Adrenal gland (tissue), 12 donors: ENCODE data around the gene TMEM141. TPM values are rescaled to one million over a fixed set of nuclear protein-coding genes. Genes with fewer than 3 reads are reported as not detected.
"Not testable (repeated sequence)": the region's sequence is repeated elsewhere in the genome, so short reads cannot be mapped to it uniquely, and the experiment has no call there.

Experiments
- DNase-seq, 7 donors: peaks; one replicate each; pipeline ENCODE4 v3.0.0-alpha.2; 2019 to 2020
- H3K27ac ChIP-seq, 5 donors: fragments of 200-600 bp; sonication (generic) in 4 of 5; 1 replicate in 3 of 5; 2 replicates in 2 of 5; pipeline versions ENCODE4 v1.5.1 to v1.8.0; 2016 to 2020; ENCODE audit warnings: mild to moderate bottlenecking in 1 of 5
- H3K27me3 ChIP-seq: fragments of 200-600 bp; 2 replicates; pipeline ENCODE4 v1.8.0; 2021
- H3K36me3 ChIP-seq, 2 donors: fragments of 200-600 bp; replicated peaks in 1 of 2; 1 replicate in 1 of 2; 2 replicates in 1 of 2; pipeline versions ENCODE4 v1.5.1 to v1.8.0; 2018 to 2022
- H3K4me1 ChIP-seq, 2 donors: fragments of 200-600 bp; replicated peaks in 1 of 2; 1 replicate in 1 of 2; 2 replicates in 1 of 2; pipeline versions ENCODE4 v1.5.1 to v1.8.0; 2018 to 2021
- H3K4me3 ChIP-seq, 4 donors: fragments of 200-600 bp; sonication (generic) in 3 of 4; one replicate each; pipeline ENCODE4 v1.5.1; 2016 to 2018
- H3K9me3 ChIP-seq, 3 donors: fragments of 200-600 bp; sonication (generic) in 1 of 3; replicated peaks in 1 of 3; 1 replicate in 2 of 3; 2 replicates in 1 of 3; pipeline versions ENCODE4 v1.5.1 to v1.8.0; 2016 to 2021
- POLR2A ChIP-seq, 2 donors: fragments of 450-650 bp; IDR thresholded peaks; one replicate each; pipeline ENCODE4 v1.6.1; 2017; ENCODE audit warnings: antibody characterized with exemption in 2 of 2, mild to moderate bottlenecking in 2 of 2, moderate library complexity in 1 of 2
- WGBS, 4 donors: extraction: QIAGEN DNeasy Blood & Tissue Kit in 2 of 4; methylation state at CpG; one replicate each; pipeline versions ENCODE4 v1.1.5 to v1.1.7; 2013 to 2017; 5-methylcytosine and 5-hydroxymethylcytosine counted together
- intact Hi-C, 2 donors: fragments of 100-400 bp; cut with DNase I; formaldehyde crosslinking; loops; one replicate each; pipeline versions ENCODE4 v1.14.1 to v1.15.0; 2022 to 2023
- polyA plus RNA-seq, 3 donors: library from polyadenylated mRNA; stranded (reverse); fragments of 200-250 nt in 2 of 3; fragments of 350-450 nt in 1 of 3; fragmentation: Illumina TruSeq in 1 of 3; extraction: RNeasy Lipid Tissue Mini Kit (QIAGEN cat#74804) in 1 of 3; gene quantifications; one replicate each; pipeline ENCODE4 v1.2.3, GENCODE V29; 2013 to 2014
- total RNA-seq, 9 donors: library from RNA; depleted of rRNA in 4 of 9; stranded (reverse); fragments of >200 nt in 4 of 9; fragments of 120-200 nt in 1 of 9; fragmentation: NEBNext Ultra II Directional in 1 of 9; extraction: Animal tissue kit (Norgen Biotek cat#: 25700) in 1 of 9; gene quantifications; one replicate each; pipeline versions ENCODE4 v1.1.0 to v1.2.4, GENCODE V29; 2013 to 2023
- TF ChIP-seq, protein P1 (sequence below), 6 experiments: fragments of 450-650 bp in 4 of 6; fragments of 200-600 bp in 2 of 6; sonication (generic) in 1 of 6; IDR thresholded peaks; 1 replicate in 5 of 6; 2 replicates in 1 of 6; pipeline versions ENCODE4 v1.5.1 to v1.8.0; 2016 to 2021; ENCODE audit warnings: antibody characterized with exemption in 6 of 6, mild to moderate bottlenecking in 2 of 6, moderate library complexity in 1 of 6
- donor health status: healthy with polysubstance abuse.
- donor health status: Bipolar disorder and iron deficiency.
- donor health status: DM: yes; HTN: yes; CAD: no.
- donor health status: DM: no; HTN: no; CAD: no.
- donor health status: DM: no; HTN: no; CAD: no.
- donor health status: DM: yes; HTN: yes; CAD: no.

Gene TMEM141
- total and polyA plus RNA-seq, 12 donors = 31.3 to 94.8 (median 58.9) TPM

DNA sequence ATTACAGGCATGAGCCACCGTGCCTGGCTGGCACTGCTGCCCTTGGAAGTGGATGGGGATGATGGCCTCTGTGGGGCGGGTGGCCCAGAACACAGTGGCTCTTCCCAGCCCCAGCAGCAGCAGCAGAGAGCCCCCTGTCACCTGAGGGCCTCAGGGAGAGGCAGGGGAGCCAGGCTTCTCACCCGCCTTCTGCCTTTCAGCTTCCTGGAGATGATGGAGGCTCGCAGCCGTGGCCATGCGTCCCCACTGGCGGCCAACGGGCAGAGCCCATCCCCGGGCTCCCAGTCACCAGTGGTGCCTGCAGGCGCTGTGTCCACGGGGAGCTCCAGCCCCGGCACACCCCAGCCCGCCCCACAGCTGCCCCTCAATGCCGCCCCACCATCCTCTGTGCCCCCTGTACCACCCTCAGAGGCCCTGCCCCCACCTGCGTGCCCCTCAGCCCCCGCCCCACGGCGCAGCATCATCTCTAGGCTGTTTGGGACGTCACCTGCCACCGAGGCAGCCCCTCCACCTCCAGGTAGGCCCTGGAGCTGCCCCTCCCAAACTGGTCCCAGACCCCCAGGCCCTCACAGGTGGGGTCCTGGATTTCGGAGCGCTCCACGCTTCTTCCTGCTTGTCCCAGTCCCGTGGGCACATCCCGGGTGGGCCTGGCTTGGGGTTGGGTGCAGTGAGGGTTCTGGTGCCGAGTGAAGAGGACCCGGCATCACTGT, 46.2 kb downstream of the TMEM141 start:
- peak in 2 of 7 donors; percentile 4 to 14 for DNase-seq
- Histone ChIP-seq H3K27me3 (no peaks in the 10 kb centered on the region), H3K4me1 (peaks cover 13 to 17% of the 10 kb centered on the region in 2 donors), H3K9me3 (no peaks in the 10 kb centered on the region), H3K36me3 (peaks cover 0 to 19% of the 10 kb centered on the region in 2 donors), H3K27ac (no peak overlapping the region), H3K4me3 (no peak overlapping the region)
- intact Hi-C loops = no loop called here
- no peak for TF ChIP-seq POLR2A (IDR thresholded peaks at IDR 0.05)
- TF ChIP-seq, protein P1, sequence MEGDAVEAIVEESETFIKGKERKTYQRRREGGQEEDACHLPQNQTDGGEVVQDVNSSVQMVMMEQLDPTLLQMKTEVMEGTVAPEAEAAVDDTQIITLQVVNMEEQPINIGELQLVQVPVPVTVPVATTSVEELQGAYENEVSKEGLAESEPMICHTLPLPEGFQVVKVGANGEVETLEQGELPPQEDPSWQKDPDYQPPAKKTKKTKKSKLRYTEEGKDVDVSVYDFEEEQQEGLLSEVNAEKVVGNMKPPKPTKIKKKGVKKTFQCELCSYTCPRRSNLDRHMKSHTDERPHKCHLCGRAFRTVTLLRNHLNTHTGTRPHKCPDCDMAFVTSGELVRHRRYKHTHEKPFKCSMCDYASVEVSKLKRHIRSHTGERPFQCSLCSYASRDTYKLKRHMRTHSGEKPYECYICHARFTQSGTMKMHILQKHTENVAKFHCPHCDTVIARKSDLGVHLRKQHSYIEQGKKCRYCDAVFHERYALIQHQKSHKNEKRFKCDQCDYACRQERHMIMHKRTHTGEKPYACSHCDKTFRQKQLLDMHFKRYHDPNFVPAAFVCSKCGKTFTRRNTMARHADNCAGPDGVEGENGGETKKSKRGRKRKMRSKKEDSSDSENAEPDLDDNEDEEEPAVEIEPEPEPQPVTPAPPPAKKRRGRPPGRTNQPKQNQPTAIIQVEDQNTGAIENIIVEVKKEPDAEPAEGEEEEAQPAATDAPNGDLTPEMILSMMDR (IDR thresholded peaks at IDR 0.05) = no peak
- WGBS, 4 donors = 88 to 98% (median 90%) methylated on average over 4 to 27 of the region's 27 CpGs

DNA sequence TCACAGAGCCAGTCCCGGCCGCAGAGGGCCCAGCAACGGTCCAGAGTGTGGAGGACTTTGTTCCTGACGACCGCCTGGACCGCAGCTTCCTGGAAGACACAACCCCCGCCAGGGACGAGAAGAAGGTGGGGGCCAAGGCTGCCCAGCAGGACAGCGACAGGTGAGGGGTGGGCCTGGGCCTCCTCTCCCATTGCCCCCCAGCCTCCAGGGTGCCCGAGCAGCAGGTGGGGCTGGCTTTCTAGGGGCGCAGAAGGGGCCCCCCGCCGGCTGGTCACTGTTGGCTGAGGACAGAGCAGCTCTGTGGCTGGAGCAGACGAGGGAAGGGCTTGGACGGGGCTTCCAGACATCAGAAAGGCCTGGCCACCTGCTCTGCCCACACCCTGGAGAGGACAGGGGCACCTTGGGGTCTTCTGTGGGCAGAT, 46.7 kb downstream of the TMEM141 start:
- peaks cover 17 to 22% of the 10 kb centered on the region in 2 donors for H3K4me1 ChIP-seq
- peaks cover 0 to 14% of the 10 kb centered on the region in 2 donors for H3K36me3 ChIP-seq

DNA sequence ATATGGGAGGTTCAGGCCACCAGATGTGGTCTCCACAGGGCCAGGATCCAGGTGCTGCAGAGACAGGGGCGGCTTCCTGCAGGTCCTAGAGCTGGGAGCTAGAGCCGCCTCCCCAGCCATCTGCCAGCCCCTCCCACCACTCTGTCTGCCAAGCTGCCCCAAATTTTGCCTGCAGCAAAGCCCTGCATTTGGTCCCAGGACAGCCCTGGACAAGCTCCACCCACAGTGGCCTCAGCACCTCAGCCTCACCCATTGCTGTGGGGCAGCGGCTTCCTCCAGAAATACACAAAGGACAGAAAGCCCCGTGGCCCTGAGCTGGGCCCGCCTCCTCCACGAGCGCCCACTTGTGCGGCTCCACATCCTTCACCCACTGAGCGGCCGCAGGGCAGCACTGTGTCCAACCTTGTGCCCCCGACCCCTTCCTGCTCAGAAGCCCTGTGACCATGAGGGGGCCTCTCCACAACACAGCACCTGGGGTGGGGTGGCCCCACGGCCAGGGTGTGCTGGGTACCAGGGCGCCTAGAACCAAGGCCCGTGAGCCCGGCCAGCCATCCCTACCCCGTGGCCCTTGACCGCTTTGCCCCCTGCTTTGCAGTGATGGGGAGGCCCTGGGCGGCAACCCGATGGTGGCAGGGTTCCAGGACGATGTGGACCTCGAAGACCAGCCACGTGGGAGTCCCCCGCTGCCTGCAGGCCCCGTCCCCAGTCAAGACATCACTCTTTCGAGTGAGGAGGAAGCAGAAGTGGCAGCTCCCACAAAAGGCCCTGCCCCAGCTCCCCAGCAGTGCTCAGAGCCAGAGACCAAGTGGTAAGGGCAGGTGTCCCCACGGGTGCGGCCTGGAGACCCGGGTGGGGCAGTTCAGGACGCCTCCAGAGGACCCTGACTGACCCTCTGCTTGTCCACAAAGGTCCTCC, 47.4 kb downstream of the TMEM141 start:
- intact Hi-C loops = no loop called here

More for the DNA sequence above, 46.7 kb downstream of the TMEM141 start:
- DNase-seq, H3K4me3 ChIP-seq, H3K9me3 ChIP-seq, H3K27me3 ChIP-seq, intact Hi-C loops, H3K27ac ChIP-seq: not testable (repeated sequence)
- 91 to 96% (median 93%) methylated on average over 6 to 15 of the region's 15 CpGs for WGBS, 4 donors

DNA sequence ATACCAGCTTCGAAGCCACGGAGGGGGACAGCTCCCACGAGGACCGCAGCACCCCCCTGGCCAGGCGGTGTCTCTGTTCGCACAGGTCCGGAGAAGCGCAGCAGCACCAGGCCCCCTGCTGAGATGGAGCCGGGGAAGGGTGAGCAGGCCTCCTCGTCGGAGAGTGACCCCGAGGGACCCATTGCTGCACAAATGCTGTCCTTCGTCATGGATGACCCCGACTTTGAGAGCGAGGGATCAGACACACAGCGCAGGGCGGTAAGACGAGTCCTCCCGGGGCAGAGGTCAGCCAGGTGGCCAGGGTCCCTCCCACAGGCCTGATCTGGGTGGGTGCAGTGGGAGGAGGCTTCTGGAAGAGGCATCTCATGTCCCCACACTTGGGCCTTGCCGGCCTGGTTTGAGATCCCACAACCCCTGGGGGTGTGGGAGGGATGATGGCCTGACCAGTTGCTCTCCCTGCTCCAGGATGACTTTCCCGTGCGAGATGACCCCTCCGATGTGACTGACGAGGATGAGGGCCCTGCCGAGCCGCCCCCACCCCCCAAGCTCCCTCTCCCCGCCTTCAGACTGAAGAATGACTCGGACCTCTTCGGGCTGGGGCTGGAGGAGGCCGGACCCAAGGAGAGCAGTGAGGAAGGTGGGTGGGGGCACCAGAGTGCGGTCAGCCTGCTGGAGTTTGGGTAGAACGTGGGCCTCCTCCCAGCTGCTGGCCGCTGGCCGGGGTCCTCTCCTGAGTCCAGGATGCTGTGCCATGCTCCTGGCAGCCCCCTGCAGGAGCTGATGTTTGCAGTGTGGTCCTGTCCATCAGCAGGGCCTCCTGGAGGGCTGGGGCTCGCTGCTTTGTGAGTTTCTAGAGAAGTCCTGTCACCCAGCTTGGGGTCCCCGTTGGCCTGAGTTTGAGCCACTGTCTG, 48.3 kb downstream of the TMEM141 start:
- WGBS, 4 donors = 87 to 98% (median 92%) methylated on average over 13 to 36 of the region's 36 CpGs
- no peak for DNase-seq
- no peak overlapping the region for H3K4me3 ChIP-seq
- TF ChIP-seq, protein P1 (IDR thresholded peaks at IDR 0.05) = no peak
- no peak for TF ChIP-seq POLR2A (IDR thresholded peaks at IDR 0.05)
- peaks cover 17 to 35% of the 10 kb centered on the region in 2 donors for H3K4me1 ChIP-seq
- no peaks in the 10 kb centered on the region for H3K9me3 ChIP-seq
- no peaks in the 10 kb centered on the region for H3K27me3 ChIP-seq
- no peak overlapping the region for H3K27ac ChIP-seq
- peaks cover 0 to 14% of the 10 kb centered on the region in 2 donors for H3K36me3 ChIP-seq
- intact Hi-C loops = loop anchor here (10.0 kb wide), 2 partner anchors 45 to 105 kb away; partner anchors contain the start of genes C8G (in 1 of the 2), CCDC183 (in 1 of the 2), FBXW5 (in 1 of the 2) and TMEM141 (in 1 of the 2)

More for the DNA sequence above, 47.4 kb downstream of the TMEM141 start:
- Histone ChIP-seq H3K9me3 (no peaks in the 10 kb centered on the region), H3K4me3 (no peak overlapping the region), H3K27ac (no peak overlapping the region), H3K36me3 (peaks cover 0 to 14% of the 10 kb centered on the region in 2 donors), H3K27me3 (no peaks in the 10 kb centered on the region), H3K4me1 (peaks cover 17 to 29% of the 10 kb centered on the region in 2 donors)
- no peak for DNase-seq
- TF ChIP-seq, protein P1 (IDR thresholded peaks at IDR 0.05) = no peak
- no peak for TF ChIP-seq POLR2A (IDR thresholded peaks at IDR 0.05)
- 87 to 93% (median 90%) methylated on average over 9 to 29 of the region's 29 CpGs for WGBS, 4 donors
